ENCODE results near the gene OLIG3.

OLIG3 gene

GRCh38 chr6:137494281-137494987 is at the start of gene OLIG3:
OLIG3 (minus strand) TSS chr6:137494394; CDS start chr6:137494170, 224 bp downstream.
- no peak for DNase-seq

- DNase-seq, result no peak
Observed at GRCh38 chr6:137543114-137543513, 48.9 kb upstream of the OLIG3 start.

GRCh38 chr6:137542713-137543112 is 48.5 kb upstream of the OLIG3 start:
- no peak for DNase-seq

GRCh38 chr6:137541534-137542063 is 47.4 kb upstream of the OLIG3 start:
- DNase-seq, result no peak

GRCh38 chr6:137536104-137536773 is 42.0 kb upstream of the OLIG3 start:
- no peak for DNase-seq

GRCh38 chr6:137531376-137532092 is 37.3 kb upstream of the OLIG3 start:
- no peak for DNase-seq

- no peak for DNase-seq
Observed at GRCh38 chr6:137530404-137530803, 36.2 kb upstream of the OLIG3 start.

- DNase-seq, result no peak
Observed at GRCh38 chr6:137522831-137523230, 28.6 kb upstream of the OLIG3 start.

GRCh38 chr6:137522198-137522798 is 28.1 kb upstream of the OLIG3 start:
- no peak for DNase-seq

GRCh38 chr6:137520520-137520919 is 26.3 kb upstream of the OLIG3 start:
- DNase-seq, result no peak

- no peak for DNase-seq
Observed at GRCh38 chr6:137519629-137520176, 25.5 kb upstream of the OLIG3 start.

GRCh38 chr6:137518386-137518983 is 24.3 kb upstream of the OLIG3 start:
- DNase-seq, result no peak

GRCh38 chr6:137514418-137514817 is 20.2 kb upstream of the OLIG3 start:
- no peak for DNase-seq

GRCh38 chr6:137512757-137513605 is 18.8 kb upstream of the OLIG3 start:
- DNase-seq, result no peak

- no peak for DNase-seq
Observed at GRCh38 chr6:137510923-137511322, 16.7 kb upstream of the OLIG3 start.

- DNase-seq, result no peak
Observed at GRCh38 chr6:137498481-137499190, 4.4 kb upstream of the OLIG3 start.

GRCh38 chr6:137497721-137498463 is 3.7 kb upstream of the OLIG3 start:
- DNase-seq, result no peak

- DNase-seq, result no peak
Observed at GRCh38 chr6:137496909-137497720, 2.9 kb upstream of the OLIG3 start.

- no peak for DNase-seq
Observed at GRCh38 chr6:137496368-137496767, 2.2 kb upstream of the OLIG3 start.
